Effector memory CD8-positive, alpha-beta T cell (primary cell): Measurements from ENCODE around the gene NMT2.

ENCODE experiments used
- ATAC-seq: fragments of 150-1000 bp; cut with Tn5 transposase; replicated peaks from 2 replicates; pipeline ENCODE4 v1.10.0; 2021; ENCODE audit warnings: mild to moderate bottlenecking, moderate library complexity
- DNase-seq, 3 experiments: peaks; one replicate each; pipeline ENCODE4 v3.0.0; 2021
- H3K27ac Mint-ChIP-seq, 2 donors: one replicate each; pipeline ENCODE4 v1.8.0; 2022; ENCODE audit warnings: mild to moderate bottlenecking in 2 of 2, mixed read lengths in 2 of 2, moderate library complexity in 2 of 2
- H3K27me3 Mint-ChIP-seq, 2 donors: one replicate each; pipeline ENCODE4 v1.8.0; 2022; ENCODE audit warnings: mixed read lengths in 2 of 2
- H3K36me3 Mint-ChIP-seq: one replicate; pipeline ENCODE4 v1.8.0; 2022; ENCODE audit warnings: mild to moderate bottlenecking, moderate library complexity, mixed read lengths; ENCODE audit not compliant: insufficient read depth
- H3K4me1 Mint-ChIP-seq, 2 donors: one replicate each; pipeline ENCODE4 v1.8.0; 2022; ENCODE audit warnings: low read depth in 2 of 2, mixed read lengths in 2 of 2
- H3K4me3 Mint-ChIP-seq, 2 donors: one replicate each; pipeline ENCODE4 v1.8.0; 2022; ENCODE audit warnings: mild to moderate bottlenecking in 2 of 2, mixed read lengths in 2 of 2, moderate library complexity in 2 of 2
- H3K9me3 Mint-ChIP-seq, 2 donors: one replicate each; pipeline ENCODE4 v1.8.0; 2022; ENCODE audit warnings: mixed read lengths in 2 of 2

The NMT2 gene

GRCh38 chr10:15197911-15198310 lies 29.4 kb upstream of the NMT2 start:
- Mint-ChIP-seq H3K4me1 (peaks cover 11 to 28% of the 10 kb centered on the region in 2 donors), H3K36me3 (no peaks in the 10 kb centered on the region), H3K4me3 (peak overlapping the region in 1 of 2 donors; percentile 58), H3K27me3 (no peaks in the 10 kb centered on the region), H3K27ac (peak overlapping the region in 1 of 2 donors; percentile 61), H3K9me3 (no peaks in the 10 kb centered on the region)
- no peak for ATAC-seq
- DNase-seq, result no peak

DNA sequence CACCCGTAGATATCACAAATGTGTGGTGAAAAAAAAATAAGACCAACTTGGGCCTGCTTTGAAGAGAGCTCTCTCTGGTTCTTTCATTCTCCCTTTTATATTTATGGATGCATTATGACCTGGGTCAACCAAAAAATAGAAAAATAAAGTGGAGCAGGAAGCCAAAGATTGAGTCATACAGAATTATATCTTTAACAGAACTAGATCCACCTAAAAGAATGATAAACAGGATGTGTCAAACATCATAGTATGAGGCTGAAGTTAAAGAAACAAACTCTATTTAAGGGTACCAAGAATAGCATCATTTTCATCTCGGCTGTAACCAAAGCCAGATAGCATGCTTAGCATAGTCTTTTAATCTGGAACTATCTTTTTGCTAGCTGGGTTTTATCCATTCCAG lies 28.8 kb upstream of the NMT2 start:
- ATAC-seq, result no peak

DNA sequence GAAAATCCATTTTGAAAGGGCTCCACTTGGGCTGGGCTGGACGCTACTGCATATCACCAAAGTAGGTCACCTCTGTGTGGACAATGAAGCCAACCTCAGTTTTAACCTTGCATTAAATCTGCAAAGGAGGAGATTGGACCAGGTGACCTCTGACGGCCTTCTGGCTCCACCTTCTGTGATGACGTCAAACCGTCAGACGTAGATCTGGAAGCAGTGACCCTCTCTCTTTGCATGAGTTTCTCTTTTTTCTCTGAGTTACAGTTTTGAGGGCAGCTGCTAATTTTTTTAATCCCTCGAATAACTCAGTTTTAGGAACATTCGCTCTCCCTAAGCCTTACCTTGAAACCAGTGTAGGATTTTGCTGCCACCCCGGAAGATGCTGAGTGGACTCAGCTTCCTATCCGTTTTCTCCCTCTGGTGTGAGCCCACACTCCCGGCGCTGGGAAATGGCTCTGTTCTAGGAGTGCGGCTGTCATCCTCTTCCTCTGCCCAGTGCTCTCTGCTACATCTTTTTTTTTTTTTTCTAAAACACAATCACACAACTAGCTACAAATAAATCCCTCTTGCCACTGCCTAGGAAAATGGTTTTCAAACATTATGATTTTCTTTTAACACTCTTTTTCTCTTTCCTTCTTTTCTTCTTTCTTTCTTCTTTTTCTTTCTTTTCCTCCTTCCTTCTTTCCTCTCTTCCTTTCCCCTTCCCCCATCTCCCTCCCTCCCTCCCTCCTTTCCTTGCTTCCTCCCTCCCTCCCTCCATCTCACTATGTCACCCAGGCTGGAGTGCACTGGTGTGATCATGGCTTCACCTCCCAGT lies 27.7 kb upstream of the NMT2 start:
- Mint-ChIP-seq H3K9me3 (no peaks in the 10 kb centered on the region), H3K4me3 (peak overlapping the region; percentile 58 to 59), H3K27me3 (no peaks in the 10 kb centered on the region), H3K4me1 (peaks cover 10 to 28% of the 10 kb centered on the region in 2 donors), H3K36me3 (no peaks in the 10 kb centered on the region), H3K27ac (peak overlapping the region; percentile 24 to 94)
- no peak for DNase-seq
- peak; percentile 39 for ATAC-seq

More for the DNA sequence above, 28.8 kb upstream of the NMT2 start:
- DNase-seq, result no peak
- peak overlapping the region; percentile 24 to 94 for H3K27ac Mint-ChIP-seq
- H3K9me3 Mint-ChIP-seq, result no peaks in the 10 kb centered on the region
- no peaks in the 10 kb centered on the region for H3K36me3 Mint-ChIP-seq
- H3K4me3 Mint-ChIP-seq, result peak overlapping the region; percentile 58 to 59
- peaks cover 10 to 28% of the 10 kb centered on the region in 2 donors for H3K4me1 Mint-ChIP-seq
- no peaks in the 10 kb centered on the region for H3K27me3 Mint-ChIP-seq

- Mint-ChIP-seq H3K36me3 (peaks cover 3% of the 10 kb centered on the region), H3K9me3 (no peaks in the 10 kb centered on the region), H3K27me3 (no peaks in the 10 kb centered on the region), H3K4me1 (peaks cover 13 to 19% of the 10 kb centered on the region in 2 donors), H3K4me3 (no peak overlapping the region), H3K27ac (no peak overlapping the region)
- ATAC-seq, result no peak
- no peak for DNase-seq
These were observed 20.8 kb upstream of the NMT2 start for GRCh38 chr10:15189133-15189885.

DNA sequence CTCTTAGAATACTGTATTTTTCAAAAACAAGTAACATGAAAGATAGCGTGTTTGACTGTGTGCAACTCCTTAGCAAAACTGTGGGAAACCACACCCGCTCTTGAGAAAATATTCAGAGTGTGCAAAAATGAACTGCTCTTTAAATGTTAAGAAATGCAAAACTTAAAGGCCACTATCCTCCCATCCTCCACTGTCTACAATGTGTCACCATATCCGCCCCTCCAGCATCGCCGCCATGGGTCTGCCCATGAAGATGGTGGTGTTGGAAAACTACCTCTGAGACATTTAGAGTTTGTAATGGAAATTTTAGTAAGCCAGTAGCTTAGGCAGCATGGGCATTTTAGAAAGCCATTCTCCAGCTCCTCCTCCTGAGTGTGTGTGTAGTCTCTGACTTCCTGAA lies 20.1 kb upstream of the NMT2 start:
- Mint-ChIP-seq H3K4me3 (no peak overlapping the region), H3K27ac (no peak overlapping the region)
- ATAC-seq, result no peak

GRCh38 chr10:15183689-15184481 lies 15.4 kb upstream of the NMT2 start:
- peaks cover 3% of the 10 kb centered on the region for H3K36me3 Mint-ChIP-seq
- no peak overlapping the region for H3K4me3 Mint-ChIP-seq
- DNase-seq, result no peak
- peaks cover 0 to 10% of the 10 kb centered on the region in 2 donors for H3K27me3 Mint-ChIP-seq
- H3K27ac Mint-ChIP-seq, result no peak overlapping the region
- H3K4me1 Mint-ChIP-seq, result peaks cover 13 to 31% of the 10 kb centered on the region in 2 donors
- H3K9me3 Mint-ChIP-seq, result no peaks in the 10 kb centered on the region
- no peak for ATAC-seq

More for the DNA sequence above, 20.1 kb upstream of the NMT2 start:
- no peak for DNase-seq
- H3K9me3 Mint-ChIP-seq, result no peaks in the 10 kb centered on the region
- H3K4me1 Mint-ChIP-seq, result peaks cover 13 to 19% of the 10 kb centered on the region in 2 donors
- peaks cover 3% of the 10 kb centered on the region for H3K36me3 Mint-ChIP-seq
- no peaks in the 10 kb centered on the region for H3K27me3 Mint-ChIP-seq

- no peak overlapping the region for H3K27ac Mint-ChIP-seq
- H3K4me1 Mint-ChIP-seq, result peaks cover 13 to 31% of the 10 kb centered on the region in 2 donors
- H3K27me3 Mint-ChIP-seq, result peaks cover 0 to 10% of the 10 kb centered on the region in 2 donors
- H3K36me3 Mint-ChIP-seq, result peaks cover 3% of the 10 kb centered on the region
- ATAC-seq (no peak), DNase-seq (no peak)
- H3K9me3 Mint-ChIP-seq, result no peaks in the 10 kb centered on the region
- no peak overlapping the region for H3K4me3 Mint-ChIP-seq
These were observed 14.2 kb upstream of the NMT2 start for GRCh38 chr10:15182540-15183207.

GRCh38 chr10:15181576-15182156 lies 13.2 kb upstream of the NMT2 start:
- Mint-ChIP-seq H3K4me1 (peaks cover 11 to 30% of the 10 kb centered on the region in 2 donors), H3K9me3 (no peaks in the 10 kb centered on the region), H3K36me3 (peaks cover 3% of the 10 kb centered on the region), H3K27ac (no peak overlapping the region), H3K4me3 (no peak overlapping the region), H3K27me3 (peaks cover 0 to 10% of the 10 kb centered on the region in 2 donors)
- ATAC-seq (no peak), DNase-seq (no peak)

GRCh38 chr10:15180736-15181135 lies 12.2 kb upstream of the NMT2 start:
- DNase-seq (no peak), ATAC-seq (no peak)
- Mint-ChIP-seq H3K4me3 (no peak overlapping the region), H3K27ac (peak overlapping the region in 1 of 2 donors; percentile 8), H3K9me3 (no peaks in the 10 kb centered on the region), H3K4me1 (peaks cover 6 to 22% of the 10 kb centered on the region in 2 donors), H3K27me3 (peaks cover 0 to 10% of the 10 kb centered on the region in 2 donors), H3K36me3 (peaks cover 3% of the 10 kb centered on the region)

DNA sequence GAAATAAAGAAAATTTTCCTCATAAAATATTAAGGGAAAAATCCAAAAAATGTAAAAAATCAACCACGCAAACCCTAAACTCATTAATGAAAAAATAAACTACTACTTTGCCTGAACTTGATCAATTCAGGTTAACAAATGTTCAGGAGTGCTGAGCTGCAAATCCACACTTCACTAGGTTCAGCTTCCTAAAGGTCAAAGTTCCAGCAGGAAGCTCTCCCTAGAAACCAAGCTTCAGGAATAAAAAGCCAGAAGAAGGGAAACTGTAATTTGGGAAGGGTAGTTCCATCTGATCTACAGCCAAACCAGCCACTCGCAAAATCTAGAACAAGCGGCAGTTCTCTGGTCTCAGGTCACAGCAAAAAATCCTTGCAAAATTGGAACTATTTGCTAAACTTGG lies 7.8 kb upstream of the NMT2 start:
- H3K27ac Mint-ChIP-seq, result no peak overlapping the region
- H3K4me1 Mint-ChIP-seq, result peaks cover 3 to 12% of the 10 kb centered on the region in 2 donors
- no peak overlapping the region for H3K4me3 Mint-ChIP-seq
- no peaks in the 10 kb centered on the region for H3K36me3 Mint-ChIP-seq
- peaks cover 0 to 8% of the 10 kb centered on the region in 2 donors for H3K27me3 Mint-ChIP-seq
- ATAC-seq (no peak), DNase-seq (no peak)
- no peaks in the 10 kb centered on the region for H3K9me3 Mint-ChIP-seq

DNA sequence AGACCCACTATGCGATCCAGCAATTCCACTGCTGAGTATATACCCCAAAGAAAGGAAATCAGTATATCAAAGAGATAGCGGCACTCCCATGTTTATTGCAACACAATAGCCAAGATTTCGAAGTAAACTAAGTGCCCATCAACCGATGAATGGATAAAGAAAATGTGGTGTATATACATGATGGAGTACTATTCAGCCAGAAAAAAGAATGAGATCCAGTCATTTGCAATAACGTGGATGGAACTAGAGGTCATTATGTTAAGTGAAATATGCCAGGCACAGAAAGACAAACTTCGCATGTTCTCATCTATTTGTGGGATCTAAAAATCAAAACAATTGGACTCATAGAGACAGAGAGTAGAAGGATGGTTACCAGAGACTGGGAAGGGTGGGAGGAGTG lies 7.1 kb upstream of the NMT2 start:
- no peak overlapping the region for H3K27ac Mint-ChIP-seq
- H3K36me3 Mint-ChIP-seq, result no peaks in the 10 kb centered on the region
- DNase-seq (no peak), ATAC-seq (no peak)
- H3K9me3 Mint-ChIP-seq, result no peaks in the 10 kb centered on the region
- peaks cover 8 to 16% of the 10 kb centered on the region in 2 donors for H3K4me1 Mint-ChIP-seq
- H3K4me3 Mint-ChIP-seq, result no peak overlapping the region
- H3K27me3 Mint-ChIP-seq, result peaks cover 0 to under 1% of the 10 kb centered on the region in 2 donors

DNA sequence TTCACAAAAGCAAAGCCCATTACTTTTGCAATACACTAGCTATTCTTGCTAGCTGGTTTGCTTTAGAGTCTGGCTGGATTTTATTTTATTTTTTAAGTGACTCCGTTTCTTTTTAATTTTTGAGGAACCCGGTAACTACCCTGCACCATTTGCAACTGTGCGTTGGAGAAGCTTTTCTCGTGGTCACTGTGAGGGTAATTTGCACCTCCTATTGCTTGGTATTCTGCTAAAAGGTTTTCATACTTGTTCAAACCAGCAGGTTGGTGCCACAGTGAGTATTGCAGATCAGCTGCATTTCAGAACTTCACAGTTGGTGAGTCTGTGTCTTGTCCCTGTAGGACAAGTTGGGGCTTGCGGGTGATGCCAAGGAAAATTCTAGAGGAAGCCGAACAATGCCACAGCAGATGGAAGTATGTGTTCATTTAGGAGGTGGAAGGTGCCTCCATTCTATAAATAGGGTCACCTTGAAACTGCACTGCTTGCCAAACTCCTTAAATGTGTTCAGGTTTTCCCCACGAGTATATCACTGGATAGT lies 3.9 kb upstream of the NMT2 start:
- Mint-ChIP-seq H3K4me3 (no peak overlapping the region), H3K27ac (peak overlapping the region in 1 of 2 donors; percentile 93), H3K36me3 (peaks cover 7% of the 10 kb centered on the region), H3K4me1 (peaks cover 28 to 33% of the 10 kb centered on the region in 2 donors), H3K27me3 (no peaks in the 10 kb centered on the region), H3K9me3 (no peaks in the 10 kb centered on the region)
- DNase-seq (no peak), ATAC-seq (no peak)
